NCI-H748 (cell line): Measurements from ENCODE around the gene ZBP1.
A peak's percentile ranks its signal among the peaks of the same experiment; 100 is the strongest.
"Not testable (repeated sequence)": the region's sequence is repeated elsewhere in the genome, so short reads cannot be mapped to it uniquely, and the experiment has no call there.

Experiments
- DNase-seq: peaks from one replicate; lab custom pipeline; 2025; ENCODE audit not compliant: unreplicated experiment; lab: John Stamatoyannopoulos, UW

ZBP1 gene

GRCh38 chr20:57647933-57648785, 27.9 kb upstream of the ZBP1 start:
- DNase-seq, result no peak

DNA sequence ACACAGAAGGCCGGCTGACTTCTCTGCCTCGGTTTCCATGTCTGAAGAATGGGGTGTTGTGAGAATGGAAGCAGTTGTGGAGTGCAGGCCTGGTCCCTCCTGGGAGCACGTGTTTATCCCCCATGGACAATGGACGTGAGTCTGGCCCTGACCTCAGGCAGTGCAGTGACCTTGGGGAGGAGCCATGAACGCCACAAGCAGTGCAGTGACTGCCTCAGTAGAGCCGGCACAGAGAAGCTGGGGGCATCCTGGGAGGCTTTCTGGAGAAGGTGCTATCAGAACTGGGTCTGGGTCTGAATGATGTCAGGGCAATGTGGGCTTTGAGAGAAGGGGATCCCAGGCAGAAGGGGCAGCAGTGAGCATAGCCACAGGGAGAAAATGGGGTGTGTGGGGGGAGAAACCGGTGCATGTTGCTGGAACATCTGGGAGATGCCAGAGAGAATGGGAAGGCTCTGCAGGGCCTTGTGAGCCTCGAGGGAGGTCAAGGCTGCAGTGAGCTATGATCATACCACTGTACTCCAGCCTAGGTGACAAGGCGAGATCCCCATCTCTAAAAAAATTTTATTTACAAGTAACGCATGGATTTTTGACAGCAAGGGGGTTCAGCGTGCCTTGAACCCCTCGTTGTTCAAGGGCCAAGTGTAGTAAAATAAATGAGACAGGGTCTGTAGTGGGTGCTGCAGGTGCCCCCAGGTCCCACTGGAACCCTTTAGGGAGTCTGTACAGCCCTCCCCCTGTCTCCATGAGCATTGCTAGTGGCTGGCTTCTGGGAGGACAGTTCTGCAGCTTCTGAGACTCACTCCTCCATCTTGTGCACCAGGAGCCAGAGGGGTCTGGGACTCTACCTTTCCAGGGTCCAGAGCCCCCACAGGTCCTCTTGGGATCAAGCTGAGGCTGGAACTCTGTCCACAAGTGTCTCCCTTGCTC, 27.0 kb upstream of the ZBP1 start:
- DNase-seq, result no peak

DNA sequence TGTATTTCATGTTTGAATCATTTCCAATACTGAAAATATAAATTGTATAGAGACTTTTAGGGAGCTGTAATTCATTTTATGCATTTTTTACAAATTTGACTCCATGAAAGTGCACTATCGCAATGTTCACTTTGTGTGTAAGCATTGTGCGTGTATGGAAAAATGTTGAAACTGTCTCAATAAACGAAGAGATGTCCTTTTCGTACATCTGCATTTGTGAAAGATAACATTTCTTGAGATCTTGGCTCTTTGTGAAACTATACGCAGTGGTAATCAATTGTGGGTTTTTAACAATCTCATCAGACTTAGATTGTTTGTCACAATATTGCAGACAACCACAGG, 18.6 kb upstream of the ZBP1 start:
- no peak for DNase-seq

DNA sequence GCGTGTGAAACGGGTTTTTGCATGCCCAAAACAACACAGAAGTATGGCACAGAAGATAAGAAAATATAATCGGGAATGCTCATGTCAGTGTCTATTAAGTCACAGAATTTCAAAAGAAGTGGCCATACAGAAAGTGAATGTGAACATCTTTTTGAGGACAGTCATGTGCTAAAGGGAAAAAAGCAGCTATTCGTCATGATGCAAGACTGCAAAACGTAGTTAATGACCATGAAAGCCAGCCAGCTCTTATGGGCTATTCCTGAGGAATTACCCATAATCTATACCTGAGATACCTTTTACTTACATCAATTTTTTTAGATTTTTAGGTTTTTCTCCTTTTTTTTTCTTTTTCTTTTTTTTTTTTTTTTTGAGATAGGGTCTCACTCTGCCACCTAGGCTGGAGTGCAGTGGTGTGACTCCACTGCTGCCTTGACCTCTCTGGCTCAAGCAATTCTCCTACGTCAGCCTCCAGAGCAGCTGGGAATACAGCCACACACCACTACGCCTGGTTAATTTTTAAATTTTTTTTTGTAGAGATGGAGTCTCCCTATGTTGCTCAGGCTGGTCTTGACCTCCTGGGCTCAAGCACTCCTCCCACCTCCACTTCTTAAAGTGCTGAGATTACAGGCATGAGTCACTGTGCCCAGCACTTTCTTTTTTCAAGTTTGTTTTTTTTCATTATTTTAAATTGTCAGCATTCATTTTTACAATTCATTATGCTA, 18.1 kb upstream of the ZBP1 start:
- no peak for DNase-seq

- DNase-seq, result no peak
These were observed 13.8 kb upstream of the ZBP1 start for GRCh38 chr20:57633945-57634491.

- DNase-seq, result no peak
These were observed 12.1 kb upstream of the ZBP1 start for GRCh38 chr20:57632286-57632685.

DNA sequence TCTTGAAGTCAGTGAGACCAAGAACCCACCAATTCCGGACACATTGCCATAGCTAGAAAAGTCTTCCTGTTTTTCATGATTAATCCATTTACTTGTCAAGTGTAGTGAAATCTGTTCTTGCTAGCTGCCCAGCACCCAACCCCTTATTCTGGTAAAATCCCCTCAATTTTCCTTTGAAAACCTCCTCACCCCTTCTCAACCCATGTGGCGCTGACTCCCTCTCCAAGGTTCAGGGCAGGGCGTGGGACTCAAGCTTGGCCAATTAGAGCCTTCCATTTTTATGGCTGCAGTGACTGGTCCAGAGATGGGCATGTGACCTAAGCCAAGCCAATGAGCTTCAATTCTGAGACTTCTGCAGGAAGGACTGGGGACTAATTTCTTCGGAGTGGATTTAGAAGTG, 9.8 kb upstream of the ZBP1 start:
- DNase-seq, result no peak

GRCh38 chr20:57629491-57629901, 9.3 kb upstream of the ZBP1 start:
- DNase-seq, result not testable (repeated sequence)

DNA sequence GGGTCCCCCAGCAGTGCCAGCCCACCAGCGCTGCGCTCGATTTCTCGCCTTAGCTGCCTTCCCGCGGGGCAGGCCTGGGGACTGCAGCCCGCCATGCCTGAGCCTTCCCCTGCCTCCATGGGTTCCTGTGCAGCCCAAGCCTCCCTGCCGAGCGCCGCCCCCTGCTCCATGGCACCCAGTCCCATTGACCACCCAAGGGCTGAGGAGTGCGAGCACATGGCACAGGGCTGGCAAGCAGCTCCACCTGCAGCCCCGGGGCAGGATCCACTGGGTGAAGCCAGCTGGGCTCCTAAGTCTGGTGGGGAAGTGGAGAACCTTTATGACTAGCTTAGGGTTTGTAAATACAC, 8.7 kb upstream of the ZBP1 start:
- DNase-seq, result not testable (repeated sequence)

DNA sequence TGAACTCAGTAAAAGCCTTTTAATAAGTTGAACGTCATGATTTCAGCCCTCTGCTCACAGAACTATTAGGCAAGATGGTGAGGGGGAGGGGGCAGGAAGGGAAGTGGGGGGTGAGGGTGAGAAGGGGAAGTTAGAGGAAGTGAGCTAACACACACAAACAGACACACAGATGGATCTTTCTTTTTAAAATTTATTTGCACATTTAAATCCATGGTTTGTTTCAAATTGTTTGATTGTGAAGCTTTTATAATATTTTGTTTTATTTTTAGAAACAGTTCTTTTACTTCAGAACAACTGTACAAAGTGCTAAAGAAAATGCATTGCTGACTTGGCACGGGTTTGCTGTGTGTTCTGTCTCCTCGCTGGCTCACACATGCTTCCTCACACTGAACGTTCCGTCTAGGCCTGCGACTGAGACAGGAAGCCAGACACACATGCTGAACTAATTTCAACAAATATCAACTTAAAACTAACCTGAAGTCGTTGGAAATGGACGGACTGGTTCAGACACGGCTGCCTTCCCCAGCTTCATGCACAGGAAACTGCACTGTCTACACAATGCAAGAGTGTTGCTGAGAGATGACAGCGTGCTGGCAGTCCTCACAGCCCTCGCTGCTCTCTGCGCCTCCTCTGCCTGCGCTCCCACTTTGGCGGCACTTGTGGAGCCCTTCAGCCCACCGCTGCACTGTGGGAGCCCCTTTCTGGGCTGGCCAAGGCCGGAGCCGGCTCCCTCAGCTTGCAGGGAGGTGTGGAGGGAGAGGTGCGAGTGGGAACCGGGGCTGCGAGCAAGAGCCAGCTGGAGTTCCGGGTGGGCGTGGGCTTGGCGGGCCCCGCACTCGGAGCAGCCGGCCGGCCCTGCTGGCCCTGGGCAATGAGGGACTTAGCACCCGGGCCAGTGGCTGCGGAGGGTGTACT, 8.1 kb upstream of the ZBP1 start:
- no peak for DNase-seq

- DNase-seq, result no peak
These were observed 7.1 kb upstream of the ZBP1 start for GRCh38 chr20:57627339-57627738.

GRCh38 chr20:57625978-57626377, 5.8 kb upstream of the ZBP1 start:
- DNase-seq, result no peak

DNA sequence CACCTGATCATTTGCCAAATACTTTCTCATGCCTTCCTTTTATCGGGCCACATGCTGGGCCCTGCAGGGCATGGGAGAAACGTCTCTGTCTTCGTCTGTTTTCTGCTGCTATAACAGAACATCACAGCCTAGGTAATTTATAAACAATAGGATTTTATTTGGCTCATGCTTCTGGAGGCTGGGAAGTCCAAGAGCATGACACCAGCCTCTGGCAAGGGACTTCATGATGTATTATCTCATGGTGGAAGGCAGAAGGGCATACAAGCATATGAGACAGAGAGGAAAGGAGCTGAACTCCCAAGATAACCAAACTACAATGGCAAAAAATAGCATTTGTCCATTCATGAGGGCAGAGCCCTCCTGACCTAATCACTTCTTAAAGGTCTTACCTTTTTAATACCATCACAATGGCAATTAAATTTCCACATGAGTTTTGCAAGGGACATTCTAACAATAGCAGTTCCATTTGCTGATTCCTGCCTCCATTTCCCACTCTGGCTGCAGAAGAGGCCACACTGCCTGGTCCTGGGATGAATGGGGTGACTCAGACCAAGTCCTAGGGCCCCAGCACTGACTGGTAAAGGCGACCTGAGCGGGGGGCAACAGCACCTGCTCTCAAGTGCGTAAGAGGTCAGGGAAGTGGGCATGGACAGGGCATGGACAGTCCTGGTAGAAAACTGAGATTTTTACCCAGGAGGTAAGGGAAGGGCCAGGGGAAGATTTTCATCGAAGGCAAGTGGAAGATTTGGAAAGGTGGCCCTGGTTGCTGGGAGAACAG, 5.1 kb upstream of the ZBP1 start:
- no peak for DNase-seq

- DNase-seq, result no peak
These were observed 3.9 kb upstream of the ZBP1 start for GRCh38 chr20:57624124-57624523.

DNA sequence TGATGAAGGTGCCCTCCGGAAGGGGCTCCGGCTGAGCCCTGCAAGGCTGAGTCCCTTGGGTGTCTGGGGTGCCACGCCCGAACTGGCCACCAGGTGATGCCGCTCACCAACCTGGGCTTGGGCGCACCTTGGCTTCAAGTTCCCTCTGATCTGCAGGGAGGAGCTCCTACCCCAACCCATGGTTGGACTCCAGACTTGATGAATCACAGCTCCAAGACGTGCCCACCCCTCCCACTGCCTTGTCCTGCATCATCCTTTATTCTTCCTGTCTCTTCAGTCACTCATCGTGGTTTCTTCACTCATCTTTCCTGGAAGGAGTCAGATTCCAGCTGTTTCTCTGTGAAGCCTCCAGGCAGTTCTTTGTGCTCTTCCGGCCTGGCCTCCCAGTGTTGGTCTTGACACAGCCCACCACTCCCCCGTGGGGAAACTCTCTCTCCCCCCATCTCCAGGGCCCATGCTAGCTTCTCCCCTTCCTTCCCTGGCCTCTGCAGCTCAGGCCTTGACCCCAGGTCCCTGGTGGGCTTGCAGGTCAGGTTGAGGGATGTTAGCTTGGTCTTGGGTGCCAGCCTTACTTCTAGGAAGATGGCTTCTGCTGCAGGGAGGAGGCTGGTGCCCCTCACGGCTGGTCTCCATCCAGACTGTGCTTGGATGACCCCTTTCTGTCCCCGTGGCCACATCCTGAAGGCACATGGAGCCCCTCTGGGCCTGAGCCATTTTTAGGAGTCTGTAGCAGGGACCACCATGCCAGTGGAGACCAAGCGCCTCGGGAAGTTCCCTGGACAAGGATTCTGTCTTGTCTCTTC, 2.6 kb upstream of the ZBP1 start:
- peak; percentile 65 for DNase-seq

GRCh38 chr20:57622201-57622570, 2.0 kb upstream of the ZBP1 start:
- DNase-seq, result no peak

- DNase-seq, result no peak
These were observed 1.4 kb upstream of the ZBP1 start for GRCh38 chr20:57621421-57622200.

GRCh38 chr20:57620999-57621398, 773 bp upstream of the ZBP1 start:
- DNase-seq, result no peak
